ENCODE data around the gene PEX6. TPM values are rescaled to one million over a fixed set of nuclear protein-coding genes. Genes with fewer than 3 reads are reported as not detected.

Gene PEX6
- total and polyA plus RNA-seq, 2 of the 13 experiments (the other 11 are each of a cell fraction or from before 2014, with no cell fraction given): 5.1 to 6.7 TPM

DNA sequence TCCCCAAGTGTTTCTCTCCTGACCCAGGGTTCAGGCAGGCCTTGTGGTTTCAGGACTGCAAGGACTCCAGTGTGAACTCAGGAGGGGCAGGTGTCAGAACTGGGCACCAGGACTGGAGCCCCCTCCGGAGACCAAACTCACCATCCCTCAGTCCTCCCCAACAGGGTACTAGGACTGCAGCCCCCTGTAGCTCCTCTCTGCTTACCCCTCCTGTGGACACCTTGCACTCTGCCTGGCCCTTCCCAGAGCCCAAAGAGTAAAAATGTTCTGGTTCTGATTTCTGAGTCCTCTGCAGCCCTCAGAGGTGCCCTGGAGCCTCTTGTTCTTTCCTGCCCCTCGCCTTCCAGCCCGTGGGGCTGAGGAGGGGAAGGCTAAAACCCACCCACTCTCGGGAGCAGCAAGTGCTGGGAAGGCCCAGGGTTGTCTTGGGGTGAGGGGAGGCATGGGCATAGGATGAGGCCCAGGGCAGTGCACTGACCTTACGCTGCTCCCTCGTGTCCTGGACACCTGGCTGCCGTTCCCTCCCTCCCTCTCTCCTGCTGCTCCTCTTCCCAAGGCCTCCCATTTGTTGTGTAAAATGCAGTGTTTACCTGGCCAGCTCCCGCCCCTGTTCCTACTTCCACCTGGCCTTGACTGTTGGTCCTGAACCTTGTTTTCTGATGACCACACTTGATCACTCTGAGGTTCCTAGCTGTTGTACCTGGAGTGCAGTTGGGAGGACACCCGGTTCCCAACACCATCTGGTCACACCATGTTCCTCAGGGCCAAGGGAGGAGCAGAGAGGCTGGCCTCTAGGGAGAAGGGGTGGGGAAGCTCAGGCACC is 39.8 kb downstream of the PEX6 start (continued):
- TF ChIP-seq, protein P1, sequence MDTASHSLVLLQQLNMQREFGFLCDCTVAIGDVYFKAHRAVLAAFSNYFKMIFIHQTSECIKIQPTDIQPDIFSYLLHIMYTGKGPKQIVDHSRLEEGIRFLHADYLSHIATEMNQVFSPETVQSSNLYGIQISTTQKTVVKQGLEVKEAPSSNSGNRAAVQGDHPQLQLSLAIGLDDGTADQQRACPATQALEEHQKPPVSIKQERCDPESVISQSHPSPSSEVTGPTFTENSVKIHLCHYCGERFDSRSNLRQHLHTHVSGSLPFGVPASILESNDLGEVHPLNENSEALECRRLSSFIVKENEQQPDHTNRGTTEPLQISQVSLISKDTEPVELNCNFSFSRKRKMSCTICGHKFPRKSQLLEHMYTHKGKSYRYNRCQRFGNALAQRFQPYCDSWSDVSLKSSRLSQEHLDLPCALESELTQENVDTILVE (CRISPR knock-in tag; IDR thresholded peaks at IDR 0.05): peak; percentile 63; the same call in 1 of the 2 replicates
- TF ChIP-seq ZNF672 (CRISPR knock-in tag; IDR thresholded peaks at IDR 0.05) (no peak), ZFP62 (CRISPR knock-in tag; IDR thresholded peaks at IDR 0.05) (no peak), NCOA1 (CRISPR knock-in tag; IDR thresholded peaks at IDR 0.05) (peak; percentile 84; the same call in 1 of the 2 replicates), ZNF652 (CRISPR knock-in tag; IDR thresholded peaks at IDR 0.05; ENCODE audit: borderline replicate concordance, low read depth) (peak; percentile 30; the same call in 1 of the 2 replicates), ZNF7 (CRISPR knock-in tag; IDR thresholded peaks at IDR 0.05) (no peak), MBD4 (IDR thresholded peaks at IDR 0.05; ENCODE audit: borderline replicate concordance, low read length) (no peak), ZNF12 (CRISPR knock-in tag; IDR thresholded peaks at IDR 0.05) (peak; percentile 28; the same call in 1 of the 2 replicates), GTF2F1 (IDR thresholded peaks at IDR 0.05; ENCODE audit: low read length) (no peak), ZNF674 (CRISPR knock-in tag; IDR thresholded peaks at IDR 0.05; ENCODE audit: low read depth) (no peak), NFIB (CRISPR knock-in tag; IDR thresholded peaks at IDR 0.05; ENCODE audit: borderline replicate concordance) (no peak), POLR2AphosphoS5 (IDR thresholded peaks at IDR 0.05; ENCODE audit: low read depth, low read length) (peak; percentile 56; the same call in 1 of the 2 replicates)
- TF ChIP-seq, protein P2, sequence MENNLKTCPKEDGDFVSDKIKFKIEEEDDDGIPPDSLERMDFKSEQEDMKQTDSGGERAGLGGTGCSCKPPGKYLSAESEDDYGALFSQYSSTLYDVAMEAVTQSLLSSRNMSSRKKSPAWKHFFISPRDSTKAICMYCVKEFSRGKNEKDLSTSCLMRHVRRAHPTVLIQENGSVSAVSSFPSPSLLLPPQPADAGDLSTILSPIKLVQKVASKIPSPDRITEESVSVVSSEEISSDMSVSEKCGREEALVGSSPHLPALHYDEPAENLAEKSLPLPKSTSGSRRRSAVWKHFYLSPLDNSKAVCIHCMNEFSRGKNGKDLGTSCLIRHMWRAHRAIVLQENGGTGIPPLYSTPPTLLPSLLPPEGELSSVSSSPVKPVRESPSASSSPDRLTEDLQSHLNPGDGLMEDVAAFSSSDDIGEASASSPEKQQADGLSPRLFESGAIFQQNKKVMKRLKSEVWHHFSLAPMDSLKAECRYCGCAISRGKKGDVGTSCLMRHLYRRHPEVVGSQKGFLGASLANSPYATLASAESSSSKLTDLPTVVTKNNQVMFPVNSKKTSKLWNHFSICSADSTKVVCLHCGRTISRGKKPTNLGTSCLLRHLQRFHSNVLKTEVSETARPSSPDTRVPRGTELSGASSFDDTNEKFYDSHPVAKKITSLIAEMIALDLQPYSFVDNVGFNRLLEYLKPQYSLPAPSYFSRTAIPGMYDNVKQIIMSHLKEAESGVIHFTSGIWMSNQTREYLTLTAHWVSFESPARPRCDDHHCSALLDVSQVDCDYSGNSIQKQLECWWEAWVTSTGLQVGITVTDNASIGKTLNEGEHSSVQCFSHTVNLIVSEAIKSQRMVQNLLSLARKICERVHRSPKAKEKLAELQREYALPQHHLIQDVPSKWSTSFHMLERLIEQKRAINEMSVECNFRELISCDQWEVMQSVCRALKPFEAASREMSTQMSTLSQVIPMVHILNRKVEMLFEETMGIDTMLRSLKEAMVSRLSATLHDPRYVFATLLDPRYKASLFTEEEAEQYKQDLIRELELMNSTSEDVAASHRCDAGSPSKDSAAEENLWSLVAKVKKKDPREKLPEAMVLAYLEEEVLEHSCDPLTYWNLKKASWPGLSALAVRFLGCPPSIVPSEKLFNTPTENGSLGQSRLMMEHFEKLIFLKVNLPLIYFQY (CRISPR knock-in tag; IDR thresholded peaks at IDR 0.05; ENCODE audit: borderline replicate concordance): peak; percentile 57; the same call in 1 of the 2 replicates
- TF ChIP-seq, protein P3, sequence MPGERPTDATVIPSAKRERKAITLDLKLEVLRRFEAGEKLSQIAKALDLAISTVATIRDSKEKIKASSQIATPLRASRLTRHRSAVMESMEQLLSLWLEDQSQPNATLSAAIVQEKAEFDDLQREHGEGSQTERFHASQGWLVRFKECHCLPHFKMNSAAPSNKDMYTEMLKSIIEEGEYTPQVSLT (CRISPR knock-in tag; IDR thresholded peaks at IDR 0.05; ENCODE audit: borderline replicate concordance, low read depth): no peak
- TF ChIP-seq, protein P4, sequence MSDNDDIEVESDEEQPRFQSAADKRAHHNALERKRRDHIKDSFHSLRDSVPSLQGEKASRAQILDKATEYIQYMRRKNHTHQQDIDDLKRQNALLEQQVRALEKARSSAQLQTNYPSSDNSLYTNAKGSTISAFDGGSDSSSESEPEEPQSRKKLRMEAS (IDR thresholded peaks at IDR 0.05): peak; percentile 96
- TF ChIP-seq, protein P5, sequence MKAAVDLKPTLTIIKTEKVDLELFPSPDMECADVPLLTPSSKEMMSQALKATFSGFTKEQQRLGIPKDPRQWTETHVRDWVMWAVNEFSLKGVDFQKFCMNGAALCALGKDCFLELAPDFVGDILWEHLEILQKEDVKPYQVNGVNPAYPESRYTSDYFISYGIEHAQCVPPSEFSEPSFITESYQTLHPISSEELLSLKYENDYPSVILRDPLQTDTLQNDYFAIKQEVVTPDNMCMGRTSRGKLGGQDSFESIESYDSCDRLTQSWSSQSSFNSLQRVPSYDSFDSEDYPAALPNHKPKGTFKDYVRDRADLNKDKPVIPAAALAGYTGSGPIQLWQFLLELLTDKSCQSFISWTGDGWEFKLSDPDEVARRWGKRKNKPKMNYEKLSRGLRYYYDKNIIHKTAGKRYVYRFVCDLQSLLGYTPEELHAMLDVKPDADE (CRISPR knock-in tag; IDR thresholded peaks at IDR 0.05): no peak
- TF ChIP-seq, protein P6, sequence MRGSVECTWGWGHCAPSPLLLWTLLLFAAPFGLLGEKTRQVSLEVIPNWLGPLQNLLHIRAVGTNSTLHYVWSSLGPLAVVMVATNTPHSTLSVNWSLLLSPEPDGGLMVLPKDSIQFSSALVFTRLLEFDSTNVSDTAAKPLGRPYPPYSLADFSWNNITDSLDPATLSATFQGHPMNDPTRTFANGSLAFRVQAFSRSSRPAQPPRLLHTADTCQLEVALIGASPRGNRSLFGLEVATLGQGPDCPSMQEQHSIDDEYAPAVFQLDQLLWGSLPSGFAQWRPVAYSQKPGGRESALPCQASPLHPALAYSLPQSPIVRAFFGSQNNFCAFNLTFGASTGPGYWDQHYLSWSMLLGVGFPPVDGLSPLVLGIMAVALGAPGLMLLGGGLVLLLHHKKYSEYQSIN (CRISPR knock-in tag; IDR thresholded peaks at IDR 0.05; ENCODE audit: borderline replicate concordance): no peak
- TF ChIP-seq, protein P7, sequence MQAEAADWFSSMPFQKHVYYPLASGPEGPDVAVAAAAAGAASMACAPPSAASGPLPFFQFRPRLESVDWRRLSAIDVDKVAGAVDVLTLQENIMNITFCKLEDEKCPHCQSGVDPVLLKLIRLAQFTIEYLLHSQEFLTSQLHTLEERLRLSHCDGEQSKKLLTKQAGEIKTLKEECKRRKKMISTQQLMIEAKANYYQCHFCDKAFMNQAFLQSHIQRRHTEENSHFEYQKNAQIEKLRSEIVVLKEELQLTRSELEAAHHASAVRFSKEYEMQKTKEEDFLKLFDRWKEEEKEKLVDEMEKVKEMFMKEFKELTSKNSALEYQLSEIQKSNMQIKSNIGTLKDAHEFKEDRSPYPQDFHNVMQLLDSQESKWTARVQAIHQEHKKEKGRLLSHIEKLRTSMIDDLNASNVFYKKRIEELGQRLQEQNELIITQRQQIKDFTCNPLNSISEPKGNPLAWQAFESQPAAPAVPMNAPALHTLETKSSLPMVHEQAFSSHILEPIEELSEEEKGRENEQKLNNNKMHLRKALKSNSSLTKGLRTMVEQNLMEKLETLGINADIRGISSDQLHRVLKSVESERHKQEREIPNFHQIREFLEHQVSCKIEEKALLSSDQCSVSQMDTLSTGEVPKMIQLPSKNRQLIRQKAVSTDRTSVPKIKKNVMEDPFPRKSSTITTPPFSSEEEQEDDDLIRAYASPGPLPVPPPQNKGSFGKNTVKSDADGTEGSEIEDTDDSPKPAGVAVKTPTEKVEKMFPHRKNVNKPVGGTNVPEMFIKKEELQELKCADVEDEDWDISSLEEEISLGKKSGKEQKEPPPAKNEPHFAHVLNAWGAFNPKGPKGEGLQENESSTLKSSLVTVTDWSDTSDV (CRISPR knock-in tag; IDR thresholded peaks at IDR 0.05): no peak

Measured in HepG2 (cell line).